Sigmoid colon (tissue), 3 donors: ENCODE data around the gene ZC3H13.

Source experiments
- POLR2A ChIP-seq, 2 donors: fragments of 450-650 bp; IDR thresholded peaks; one replicate each; pipeline ENCODE4 v1.6.1; 2016; ENCODE audit warnings: antibody characterized with exemption in 2 of 2, mild to moderate bottlenecking in 2 of 2, moderate library complexity in 2 of 2
- TF ChIP-seq, protein P1 (sequence below), 4 experiments: fragments of 450-650 bp in 3 of 4; fragments of 200-600 bp in 1 of 4; IDR thresholded peaks; one replicate each; pipeline ENCODE4 v1.5.1; 2016 to 2019; ENCODE audit warnings: antibody characterized with exemption in 4 of 4, mild to moderate bottlenecking in 3 of 4, moderate library complexity in 2 of 4

DNA sequence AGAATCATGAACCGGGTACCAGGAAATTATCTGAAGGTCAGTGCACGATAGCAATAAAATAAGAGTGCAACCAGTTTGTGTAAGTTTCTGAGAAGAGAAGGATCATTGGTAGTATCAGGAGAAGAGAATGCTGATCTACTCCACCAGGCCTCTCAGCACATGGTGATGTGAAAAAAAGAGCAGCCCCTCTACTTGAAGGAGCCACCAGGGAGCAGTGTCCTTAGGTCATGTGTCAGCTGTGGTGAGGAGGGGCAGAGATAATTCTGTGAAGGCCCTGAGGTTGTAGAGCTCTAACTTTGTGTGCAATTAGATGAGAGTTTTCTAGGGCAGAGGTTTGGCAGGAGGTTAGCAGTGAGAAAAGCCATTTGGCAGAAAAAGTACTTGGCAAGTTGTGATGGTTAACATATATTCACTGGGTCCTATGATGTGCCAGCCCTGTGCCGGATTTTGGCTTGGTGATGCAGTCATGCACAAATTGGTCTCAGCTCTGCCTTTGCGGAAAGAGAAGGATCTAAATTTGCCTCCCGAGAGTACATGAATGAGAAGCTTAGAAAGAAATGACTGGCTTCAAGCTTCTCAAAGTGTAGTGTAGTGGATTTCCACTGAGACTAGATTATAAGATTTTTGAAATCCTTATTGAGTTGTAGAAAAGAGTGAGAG is 19.2 kb upstream of the ZC3H13 start:
- TF ChIP-seq, protein P1, sequence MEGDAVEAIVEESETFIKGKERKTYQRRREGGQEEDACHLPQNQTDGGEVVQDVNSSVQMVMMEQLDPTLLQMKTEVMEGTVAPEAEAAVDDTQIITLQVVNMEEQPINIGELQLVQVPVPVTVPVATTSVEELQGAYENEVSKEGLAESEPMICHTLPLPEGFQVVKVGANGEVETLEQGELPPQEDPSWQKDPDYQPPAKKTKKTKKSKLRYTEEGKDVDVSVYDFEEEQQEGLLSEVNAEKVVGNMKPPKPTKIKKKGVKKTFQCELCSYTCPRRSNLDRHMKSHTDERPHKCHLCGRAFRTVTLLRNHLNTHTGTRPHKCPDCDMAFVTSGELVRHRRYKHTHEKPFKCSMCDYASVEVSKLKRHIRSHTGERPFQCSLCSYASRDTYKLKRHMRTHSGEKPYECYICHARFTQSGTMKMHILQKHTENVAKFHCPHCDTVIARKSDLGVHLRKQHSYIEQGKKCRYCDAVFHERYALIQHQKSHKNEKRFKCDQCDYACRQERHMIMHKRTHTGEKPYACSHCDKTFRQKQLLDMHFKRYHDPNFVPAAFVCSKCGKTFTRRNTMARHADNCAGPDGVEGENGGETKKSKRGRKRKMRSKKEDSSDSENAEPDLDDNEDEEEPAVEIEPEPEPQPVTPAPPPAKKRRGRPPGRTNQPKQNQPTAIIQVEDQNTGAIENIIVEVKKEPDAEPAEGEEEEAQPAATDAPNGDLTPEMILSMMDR (IDR thresholded peaks at IDR 0.05) = no peak
- TF ChIP-seq POLR2A (IDR thresholded peaks at IDR 0.05) = no peak
